NCI-H2081 (cell line): Measurements from ENCODE around the gene GRK1.

ENCODE experiments used
- DNase-seq, 2 experiments: peaks; one replicate each; lab custom pipeline; 2025; lab: John Stamatoyannopoulos, UW

GRK1 gene

DNA sequence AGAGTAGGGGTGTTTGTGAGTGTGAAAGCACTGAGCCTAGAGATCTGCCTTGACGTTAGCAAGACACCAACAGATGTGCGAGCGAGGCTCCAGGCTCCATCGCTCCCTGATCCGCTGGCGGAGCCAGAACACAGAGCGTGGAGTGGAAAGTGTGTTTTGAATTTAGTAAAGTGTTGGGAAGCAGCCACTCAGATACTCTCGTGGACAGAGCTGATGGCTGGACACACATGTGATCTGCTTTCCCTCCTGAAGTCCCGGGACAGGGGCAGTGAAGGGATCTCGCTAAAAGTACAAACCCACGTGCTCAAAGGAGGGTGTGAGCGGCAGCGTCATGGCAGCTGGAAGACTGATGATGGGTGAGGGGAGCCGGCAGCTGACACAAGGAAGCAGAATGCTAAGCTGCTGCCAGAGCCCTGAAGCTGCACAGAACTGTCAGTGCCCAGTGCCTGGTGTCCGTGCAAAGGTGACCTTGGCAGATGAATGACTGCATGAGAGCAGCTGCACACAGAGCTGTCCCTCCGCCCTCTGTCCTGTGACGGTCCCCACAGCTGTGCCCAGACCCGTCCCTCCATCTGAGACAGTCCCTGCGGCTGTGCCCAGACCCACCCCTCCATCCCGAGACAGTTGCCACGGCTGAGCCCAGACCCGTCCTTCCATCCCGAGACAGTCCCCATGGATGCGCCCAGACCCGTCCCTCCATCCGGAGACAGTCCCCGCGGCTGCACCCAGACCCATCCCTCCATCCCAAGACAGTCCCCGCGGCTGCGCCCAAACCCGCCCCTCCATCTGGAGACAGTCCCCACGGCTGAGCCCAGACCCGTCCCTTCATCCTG is 62.4 kb downstream of the GRK1 start:
- no peak for DNase-seq

- DNase-seq, result no peak
These were observed 63.3 kb downstream of the GRK1 start for GRCh38 chr13:113730258-113730691.

DNA sequence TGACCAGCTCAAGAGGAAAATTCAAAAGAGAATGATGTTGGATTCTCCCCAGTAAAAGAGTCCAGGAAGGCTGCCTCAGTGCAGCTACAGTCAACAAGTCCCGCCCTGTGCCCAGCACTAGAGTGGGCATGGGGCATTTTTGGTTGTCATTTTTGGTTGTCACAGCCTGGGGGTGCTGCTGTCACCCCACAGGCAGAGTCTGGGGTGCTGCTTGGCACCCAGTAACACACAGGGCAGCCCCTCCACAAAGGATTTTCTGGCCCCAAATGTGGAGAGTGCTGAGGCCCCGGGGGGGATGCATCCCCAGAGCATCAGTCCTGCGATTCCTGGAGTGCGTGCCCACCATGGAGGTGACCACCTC is 63.8 kb downstream of the GRK1 start:
- DNase-seq, result no peak

DNA sequence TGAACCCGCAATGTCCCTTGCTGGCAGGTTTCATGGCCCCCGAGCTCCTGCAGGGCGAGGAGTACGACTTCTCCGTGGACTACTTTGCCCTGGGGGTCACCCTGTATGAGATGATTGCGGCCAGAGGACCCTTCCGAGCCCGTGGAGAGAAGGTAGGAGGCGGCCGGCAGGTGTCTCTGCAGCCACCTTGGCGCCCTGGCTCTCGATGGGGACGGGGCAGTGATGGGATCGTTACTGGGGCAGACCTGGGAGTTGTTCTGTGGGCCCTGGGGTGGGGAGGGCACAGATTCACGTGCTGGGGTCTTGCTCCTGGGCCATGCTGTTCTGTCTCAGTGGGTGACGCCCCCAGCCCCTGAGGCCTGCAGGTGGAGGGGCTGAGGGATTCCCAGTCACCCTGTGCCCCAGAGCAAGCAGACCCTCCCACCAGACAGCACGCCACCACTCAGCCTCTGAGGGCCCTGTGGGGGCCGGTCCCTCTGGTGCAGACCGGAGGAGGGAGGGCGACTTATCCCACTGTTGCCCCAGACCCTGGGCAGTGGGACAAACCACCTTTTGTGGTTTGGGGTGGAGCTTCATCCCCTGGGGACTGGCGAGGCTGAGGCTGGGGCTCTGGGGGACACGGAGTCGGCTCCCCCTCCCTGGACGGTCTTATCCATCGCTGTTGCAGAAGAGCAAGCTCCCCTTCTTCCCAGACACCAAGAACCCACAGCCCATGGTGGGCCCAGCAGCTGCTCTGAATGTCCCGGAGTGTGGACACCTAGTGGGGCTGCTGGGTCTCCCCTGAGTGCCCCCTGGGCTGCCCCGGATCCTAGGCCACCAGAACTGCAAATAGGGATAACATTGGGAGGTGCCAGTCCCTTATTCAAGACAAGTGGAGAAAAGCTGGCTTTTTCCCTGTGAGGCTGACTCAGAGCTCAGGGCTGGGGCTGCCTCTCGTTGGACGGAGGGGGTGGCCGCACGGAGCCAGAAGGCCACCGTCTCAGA is 64.5 kb downstream of the GRK1 start:
- no peak for DNase-seq

DNA sequence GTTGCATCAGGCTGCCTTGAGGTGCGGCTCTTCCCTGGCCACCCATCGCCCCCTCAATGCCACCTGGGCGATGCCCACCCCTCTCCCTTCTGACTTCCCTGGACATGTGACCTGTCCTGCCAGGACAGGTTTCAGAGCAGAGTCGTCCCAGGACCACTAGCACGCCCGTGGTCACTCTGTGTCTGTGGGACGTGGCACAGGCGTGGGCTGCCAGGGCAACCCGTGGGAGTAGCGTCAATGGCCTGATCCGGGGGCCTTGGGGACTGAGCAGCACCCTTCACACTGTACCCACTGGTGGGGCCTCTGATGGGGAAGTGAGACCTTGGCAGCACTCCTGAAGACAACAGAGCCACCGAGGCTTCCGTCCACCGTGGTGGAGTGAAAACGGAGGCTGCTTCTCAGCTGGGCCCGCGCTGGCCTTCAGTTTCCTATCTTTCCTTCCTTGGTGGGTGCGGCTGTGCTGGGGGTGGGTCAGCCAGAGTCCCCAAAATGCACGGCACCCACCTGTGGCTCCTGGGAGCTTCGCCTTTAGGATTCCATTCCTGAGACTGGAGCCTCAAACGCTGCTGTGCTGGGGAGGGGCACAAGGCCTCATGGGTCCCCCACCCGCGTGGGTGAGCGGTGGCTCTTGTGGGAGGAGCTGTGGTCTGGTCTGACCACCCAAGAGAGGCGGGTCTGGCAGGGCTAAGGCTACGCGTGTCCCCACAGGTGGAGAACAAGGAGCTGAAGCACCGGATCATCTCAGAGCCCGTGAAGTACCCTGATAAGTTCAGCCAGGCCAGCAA is 65.3 kb downstream of the GRK1 start:
- no peak for DNase-seq

GRCh38 chr13:113732961-113733950 is 66.2 kb downstream of the GRK1 start:
- DNase-seq, result no peak

- DNase-seq, result no peak
These were observed 67.2 kb downstream of the GRK1 start for GRCh38 chr13:113734099-113734825.

DNA sequence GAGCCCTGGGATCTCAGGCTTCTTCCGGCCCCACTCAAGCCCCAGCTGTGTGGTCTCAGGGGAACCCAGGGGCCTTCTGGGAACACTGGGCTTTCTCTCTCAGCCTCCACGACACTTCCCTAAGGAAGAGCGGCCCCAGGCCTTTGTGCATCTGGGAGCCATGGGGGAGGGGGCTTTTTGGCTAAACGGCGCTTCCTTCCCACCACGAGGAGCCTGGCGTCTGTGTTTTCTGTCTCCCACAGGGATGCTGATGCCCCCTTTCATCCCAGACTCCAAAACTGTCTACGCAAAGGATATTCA is 67.8 kb downstream of the GRK1 start:
- no peak for DNase-seq

GRCh38 chr13:113735194-113735593 is 68.2 kb downstream of the GRK1 start:
- DNase-seq, result no peak

- DNase-seq, result no peak
These were observed 68.7 kb downstream of the GRK1 start for GRCh38 chr13:113735750-113736149.

DNA sequence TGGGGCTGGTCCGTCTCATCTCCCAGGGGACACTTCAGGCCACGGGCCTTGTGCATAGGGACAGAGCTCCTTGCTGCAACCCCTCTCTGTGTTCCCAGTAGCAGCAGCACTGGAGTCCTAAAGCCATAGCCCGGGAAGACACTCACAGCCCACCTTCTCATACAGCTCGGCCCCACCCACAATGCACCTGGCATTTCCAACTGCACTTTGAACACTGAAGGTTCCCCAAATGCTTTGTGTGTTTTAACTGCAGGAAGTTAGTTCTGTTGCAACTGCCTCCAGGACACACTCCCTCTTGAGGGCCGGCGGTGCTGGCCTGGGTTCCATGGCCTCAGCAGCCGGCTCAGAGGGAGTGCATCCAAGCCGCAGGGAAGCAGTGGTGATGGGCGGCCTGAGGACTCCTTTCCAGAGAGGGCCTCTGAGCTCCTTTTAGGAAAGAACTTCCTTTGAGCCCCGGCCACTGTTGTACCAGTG is 69.3 kb downstream of the GRK1 start:
- no peak for DNase-seq

DNA sequence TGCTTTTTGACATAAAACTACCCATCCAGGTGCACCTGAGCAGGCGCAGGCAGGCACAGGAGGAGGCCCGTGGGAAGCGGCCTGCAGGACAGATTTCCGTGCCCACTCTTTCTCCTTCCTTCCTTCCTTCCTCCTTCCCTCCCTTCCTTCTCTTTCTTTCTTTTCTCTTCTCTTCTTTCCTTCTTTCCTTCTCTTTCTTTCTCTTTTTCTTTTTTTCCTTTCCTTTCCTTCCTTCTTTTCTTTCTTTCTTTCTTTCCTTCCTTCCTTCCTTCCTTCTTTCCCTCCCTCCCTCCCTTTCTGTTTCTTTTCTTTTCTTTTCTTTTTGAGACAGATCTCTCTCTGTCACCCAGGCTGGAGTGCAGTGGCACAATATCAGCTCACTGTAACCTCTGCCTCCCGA is 70.8 kb downstream of the GRK1 start:
- no peak for DNase-seq

- no peak for DNase-seq
These were observed 72.7 kb downstream of the GRK1 start for GRCh38 chr13:113739527-113740285.

GRCh38 chr13:113740286-113740556 is 73.2 kb downstream of the GRK1 start:
- no peak for DNase-seq

- no peak for DNase-seq
These were observed 73.6 kb downstream of the GRK1 start for GRCh38 chr13:113740661-113741060.

- no peak for DNase-seq
These were observed 74.2 kb downstream of the GRK1 start for GRCh38 chr13:113741191-113741668.

- DNase-seq, result no peak
These were observed 75.0 kb downstream of the GRK1 start for GRCh38 chr13:113742000-113742441.

- no peak for DNase-seq
These were observed 75.6 kb downstream of the GRK1 start for GRCh38 chr13:113742445-113743120.
